ENCODE measurements around the gene PIK3CD. TPM values are rescaled to one million over a fixed set of nuclear protein-coding genes. Genes with fewer than 3 reads are reported as not detected.
"Not testable (repeated sequence)": the region's sequence is repeated elsewhere in the genome, so short reads cannot be mapped to it uniquely, and the experiment has no call there.

Gene PIK3CD
- total RNA-seq, 1 experiment from 2014 or later: 4.5 TPM

- intact Hi-C loops (cut with micrococcal nuclease): no loop called here
- peaks cover 76% of the 10 kb centered on the region for H3K79me2 ChIP-seq (ENCODE audit: low read length)
- H2AFZ ChIP-seq (ENCODE audit: low read length): no peak overlapping the region
- H3K36me3 ChIP-seq (ENCODE audit: low read depth, low read length): no peaks in the 10 kb centered on the region; the same call in none of the 2 replicates
- no peak overlapping the region for H3K4me2 ChIP-seq (ENCODE audit: low read length)
- no peaks in the 10 kb centered on the region for H3K27me3 ChIP-seq (ENCODE audit: low read length)
- ATAC-seq (no peak), DNase-seq (no peak)
- POLR2A ChIA-PET (ENCODE audit: unreplicated experiment): no interaction called here
- no peaks in the 10 kb centered on the region for H3K9me2 ChIP-seq (replicated peaks; ENCODE audit: low read length)
- no TSS peak for BruUV-seq (replicated peaks)
- CTCF ChIA-PET: no interaction called here
- H3F3A ChIP-seq (ENCODE audit: low read length, unreplicated experiment): no peaks in the 10 kb centered on the region
- no peak overlapping the region for H3K9ac ChIP-seq (ENCODE audit: low read length)
- peaks cover 12% of the 10 kb centered on the region for H3K4me1 ChIP-seq (ENCODE audit: insufficient read depth, low read length)
- TF ChIP-seq CTCF (conservative IDR thresholded peaks at IDR 0.05; ENCODE audit: low read depth, low read length) (no peak), EZH2 (IDR thresholded peaks at IDR 0.05; ENCODE audit: low read length, unreplicated experiment) (no peak), EZH2phosphoT487 (IDR thresholded peaks at IDR 0.05; ENCODE audit: borderline replicate concordance, low read length) (no peak)
- no peaks in the 10 kb centered on the region for H4K20me1 ChIP-seq (ENCODE audit: low read length)
- H3K27ac ChIP-seq (ENCODE audit: low read length): no peak overlapping the region
- H3K4me3 ChIP-seq (ENCODE audit: low read length): no peak overlapping the region
- H3K9me3 ChIP-seq (ENCODE audit: low read length): no peaks in the 10 kb centered on the region
Measured at GRCh38 chr1:9760824-9761223, 109.3 kb downstream of the PIK3CD start.

GRCh38 chr1:9761855-9762254 lies 110.3 kb downstream of the PIK3CD start:
- intact Hi-C loops (cut with micrococcal nuclease): no loop called here
- H3K79me2 ChIP-seq (ENCODE audit: low read length): peaks cover 73% of the 10 kb centered on the region
- no peaks in the 10 kb centered on the region for H4K20me1 ChIP-seq (ENCODE audit: low read length)
- ChIA-PET POLR2A (ENCODE audit: unreplicated experiment) (no interaction called here), CTCF (no interaction called here)
- no TSS peak for BruUV-seq (replicated peaks)
- H3K9me3 ChIP-seq (ENCODE audit: low read length): no peaks in the 10 kb centered on the region
- H3K36me3 ChIP-seq (ENCODE audit: low read depth, low read length): no peaks in the 10 kb centered on the region; the same call in none of the 2 replicates
- TF ChIP-seq EZH2phosphoT487 (IDR thresholded peaks at IDR 0.05; ENCODE audit: borderline replicate concordance, low read length): no peak
- no peak for TF ChIP-seq CTCF (conservative IDR thresholded peaks at IDR 0.05; ENCODE audit: low read depth, low read length)
- no peak for TF ChIP-seq EZH2 (IDR thresholded peaks at IDR 0.05; ENCODE audit: low read length, unreplicated experiment)
- no peak overlapping the region for H3K4me3 ChIP-seq (ENCODE audit: low read length)
- no peak overlapping the region for H2AFZ ChIP-seq (ENCODE audit: low read length)
- no peaks in the 10 kb centered on the region for H3F3A ChIP-seq (ENCODE audit: low read length, unreplicated experiment)
- H3K27ac ChIP-seq (ENCODE audit: low read length): no peak overlapping the region
- ATAC-seq: no peak
- DNase-seq: no peak
- H3K4me2 ChIP-seq (ENCODE audit: low read length): no peak overlapping the region
- peaks cover 23% of the 10 kb centered on the region for H3K4me1 ChIP-seq (ENCODE audit: insufficient read depth, low read length)
- H3K9ac ChIP-seq (ENCODE audit: low read length): no peak overlapping the region
- H3K27me3 ChIP-seq (ENCODE audit: low read length): no peaks in the 10 kb centered on the region
- no peaks in the 10 kb centered on the region for H3K9me2 ChIP-seq (replicated peaks; ENCODE audit: low read length)

- H3K36me3 ChIP-seq (ENCODE audit: low read depth, low read length); H3K4me2 ChIP-seq (ENCODE audit: low read length); H3K27ac ChIP-seq (ENCODE audit: low read length); BruUV-seq (replicated peaks); H3K9me3 ChIP-seq (ENCODE audit: low read length); ATAC-seq; H4K20me1 ChIP-seq (ENCODE audit: low read length); DNase-seq; H3K27me3 ChIP-seq (ENCODE audit: low read length); H3F3A ChIP-seq (ENCODE audit: low read length, unreplicated experiment); POLR2A ChIA-PET (ENCODE audit: unreplicated experiment); H3K9me2 ChIP-seq (replicated peaks; ENCODE audit: low read length); H3K4me3 ChIP-seq (ENCODE audit: low read length); H3K9ac ChIP-seq (ENCODE audit: low read length); intact Hi-C loops (cut with micrococcal nuclease); H2AFZ ChIP-seq (ENCODE audit: low read length): not testable (repeated sequence)
- Histone ChIP-seq H3K4me1 (ENCODE audit: insufficient read depth, low read length) (peaks cover 29% of the 10 kb centered on the region), H3K79me2 (ENCODE audit: low read length) (peaks cover 72% of the 10 kb centered on the region)
- CTCF ChIA-PET: interaction anchor here (0.6 kb wide), 1 partner anchor 24 kb away, joined by 4 read pairs; no protein-coding TSS in a partner anchor
Measured at GRCh38 chr1:9762446-9762845, 110.9 kb downstream of the PIK3CD start.
